ENCODE data around the gene SDK1. TPM values are rescaled to one million over a fixed set of nuclear protein-coding genes. Genes with fewer than 3 reads are reported as not detected.

Gene SDK1
- total RNA-seq, 2 donors from 2014 or later, result 1.3 to 2.6 TPM

GRCh38 chr7:4134204-4134603 lies 833.2 kb downstream of the SDK1 start:
- DNase-seq, result no peak
- Histone ChIP-seq H3K36me3 (no peaks in the 10 kb centered on the region), H3K4me3 (no peak overlapping the region), H3K9ac (ENCODE audit: low read depth in 2 of 2, low read length in 2 of 2) (no peak overlapping the region), H3K9me3 (no peaks in the 10 kb centered on the region), H3K27ac (no peak overlapping the region), H3K4me1 (no peaks in the 10 kb centered on the region), H3K27me3 (no peaks in the 10 kb centered on the region)
- TF ChIP-seq CTCF (IDR thresholded peaks at IDR 0.05), result no peak
- intact Hi-C loops (cut with DNase I), result no loop called here

GRCh38 chr7:4134631-4135030 lies 833.6 kb downstream of the SDK1 start:
- no peak for TF ChIP-seq CTCF (IDR thresholded peaks at IDR 0.05)
- no peak for DNase-seq
- no peak overlapping the region for H3K4me3 ChIP-seq
- no peaks in the 10 kb centered on the region for H3K27me3 ChIP-seq
- no peak overlapping the region for H3K27ac ChIP-seq
- intact Hi-C loops (cut with DNase I), result no loop called here
- no peaks in the 10 kb centered on the region for H3K9me3 ChIP-seq
- no peaks in the 10 kb centered on the region for H3K4me1 ChIP-seq
- no peaks in the 10 kb centered on the region for H3K36me3 ChIP-seq
- no peak overlapping the region for H3K9ac ChIP-seq (ENCODE audit: low read depth in 2 of 2, low read length in 2 of 2)

GRCh38 chr7:4135301-4135700 lies 834.2 kb downstream of the SDK1 start:
- no peak overlapping the region for H3K4me3 ChIP-seq

GRCh38 chr7:4136036-4136435 lies 835.0 kb downstream of the SDK1 start:
- no peak for TF ChIP-seq CTCF (IDR thresholded peaks at IDR 0.05)
- H3K4me1 ChIP-seq, result no peaks in the 10 kb centered on the region
- no peak overlapping the region for H3K9ac ChIP-seq (ENCODE audit: low read depth in 2 of 2, low read length in 2 of 2)
- intact Hi-C loops (cut with DNase I), result no loop called here
- H3K9me3 ChIP-seq, result no peaks in the 10 kb centered on the region
- no peak for DNase-seq
- no peaks in the 10 kb centered on the region for H3K27me3 ChIP-seq
- no peak overlapping the region for H3K4me3 ChIP-seq
- no peaks in the 10 kb centered on the region for H3K36me3 ChIP-seq
- no peak overlapping the region for H3K27ac ChIP-seq

More at GRCh38 chr7:4135301-4135700, 834.2 kb downstream of the SDK1 start:
- Histone ChIP-seq H3K27me3 (no peaks in the 10 kb centered on the region), H3K36me3 (no peaks in the 10 kb centered on the region), H3K27ac (no peak overlapping the region), H3K9ac (ENCODE audit: low read depth in 2 of 2, low read length in 2 of 2) (no peak overlapping the region), H3K9me3 (no peaks in the 10 kb centered on the region), H3K4me1 (no peaks in the 10 kb centered on the region)
- intact Hi-C loops (cut with DNase I), result no loop called here
- DNase-seq, result no peak
- TF ChIP-seq CTCF (IDR thresholded peaks at IDR 0.05), result no peak

- TF ChIP-seq CTCF (IDR thresholded peaks at IDR 0.05), result no peak
- intact Hi-C loops (cut with DNase I), result no loop called here
- no peaks in the 10 kb centered on the region for H3K9me3 ChIP-seq
Measured at GRCh38 chr7:4136501-4137110, 835.6 kb downstream of the SDK1 start.

More at GRCh38 chr7:4136501-4137110, 835.6 kb downstream of the SDK1 start:
- H3K9ac ChIP-seq (ENCODE audit: low read depth in 2 of 2, low read length in 2 of 2), result no peak overlapping the region
- DNase-seq, result no peak
- H3K4me1 ChIP-seq, result no peaks in the 10 kb centered on the region
- no peaks in the 10 kb centered on the region for H3K36me3 ChIP-seq
- H3K27me3 ChIP-seq, result no peaks in the 10 kb centered on the region
- no peak overlapping the region for H3K27ac ChIP-seq
- H3K4me3 ChIP-seq, result no peak overlapping the region

All from colonic mucosa (tissue), 4 donors.